Peyer's patch (tissue), 4 donors: ENCODE results near the gene MICAL1. TPM values are rescaled to one million over a fixed set of nuclear protein-coding genes. Genes with fewer than 3 reads are reported as not detected.
"Not testable (repeated sequence)": the region's sequence is repeated elsewhere in the genome, so short reads cannot be mapped to it uniquely, and the experiment has no call there.

Source experiments
- DNase-seq, 3 donors: peaks; one replicate each; pipeline ENCODE4 v3.0.0-alpha.2; 2017 to 2019
- H3K27ac ChIP-seq, 4 donors: fragments of 200-600 bp; sonication (generic); one replicate each; pipeline ENCODE4 v1.5.1; 2016 to 2019
- H3K27me3 ChIP-seq, 2 donors: fragments of 200-600 bp; sonication (generic); one replicate each; pipeline ENCODE4 v1.5.1; 2019
- H3K36me3 ChIP-seq, 3 donors: fragments of 200-600 bp; sonication (generic); one replicate each; pipeline ENCODE4 v1.5.1; 2016 to 2019
- H3K4me1 ChIP-seq, 4 donors: fragments of 200-600 bp; sonication (generic); one replicate each; pipeline ENCODE4 v1.5.1; 2016 to 2019
- H3K4me3 ChIP-seq, 4 donors: fragments of 200-600 bp; sonication (generic); 1 replicate in 3 of 4; 2 replicates in 1 of 4; pipeline ENCODE4 v1.5.1; 2016 to 2019; ENCODE audit warnings: mild to moderate bottlenecking in 1 of 4
- H3K9me3 ChIP-seq, 4 donors: fragments of 200-600 bp; sonication (generic); one replicate each; pipeline ENCODE4 v1.5.1; 2016 to 2019; ENCODE audit warnings: mild to moderate bottlenecking in 1 of 4
- POLR2A ChIP-seq, 2 donors: fragments of 450-650 bp; IDR thresholded peaks; one replicate each; pipeline ENCODE4 v1.5.1; 2017; ENCODE audit warnings: antibody characterized with exemption in 2 of 2, mild to moderate bottlenecking in 2 of 2, moderate library complexity in 2 of 2
- total RNA-seq, 4 donors: library from RNA; depleted of rRNA; stranded (reverse); fragments of >200 nt; gene quantifications; one replicate each; pipeline ENCODE4 v1.1.0, GENCODE V29; 2016
- TF ChIP-seq, protein P1 (sequence below), 6 experiments: fragments of 450-650 bp in 4 of 6; fragments of 200-600 bp in 2 of 6; sonication (generic) in 1 of 6; IDR thresholded peaks; one replicate each; pipeline ENCODE4 v1.5.1; 2017 to 2019; ENCODE audit warnings: antibody characterized with exemption in 6 of 6, mild to moderate bottlenecking in 3 of 6, moderate library complexity in 1 of 6

MICAL1 gene
- total RNA-seq, 4 donors from 2014 or later, result 154 to 291 (median 223) TPM

DNA sequence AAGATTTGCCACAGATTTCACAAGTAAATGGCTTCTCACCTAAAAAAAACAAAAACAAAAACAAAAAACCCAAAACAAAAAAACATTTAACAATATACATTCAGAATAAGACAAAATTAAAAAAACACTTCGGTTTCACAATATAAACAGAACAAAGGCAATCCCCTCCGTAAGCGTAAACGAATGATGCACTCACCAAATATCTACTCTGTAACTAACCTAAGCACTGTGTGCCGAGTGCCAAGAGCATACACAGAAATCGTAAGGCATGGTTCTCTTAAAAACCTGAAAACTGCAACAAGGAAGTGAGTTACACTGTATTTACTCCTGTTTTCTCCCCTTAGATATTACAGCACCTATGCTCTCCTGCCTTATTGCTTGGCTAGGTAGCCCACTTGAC is 12.1 kb upstream of the MICAL1 start:
- no peaks in the 10 kb centered on the region for H3K9me3 ChIP-seq
- no peak for DNase-seq
- TF ChIP-seq POLR2A (IDR thresholded peaks at IDR 0.05), result no peak
- TF ChIP-seq, protein P1, sequence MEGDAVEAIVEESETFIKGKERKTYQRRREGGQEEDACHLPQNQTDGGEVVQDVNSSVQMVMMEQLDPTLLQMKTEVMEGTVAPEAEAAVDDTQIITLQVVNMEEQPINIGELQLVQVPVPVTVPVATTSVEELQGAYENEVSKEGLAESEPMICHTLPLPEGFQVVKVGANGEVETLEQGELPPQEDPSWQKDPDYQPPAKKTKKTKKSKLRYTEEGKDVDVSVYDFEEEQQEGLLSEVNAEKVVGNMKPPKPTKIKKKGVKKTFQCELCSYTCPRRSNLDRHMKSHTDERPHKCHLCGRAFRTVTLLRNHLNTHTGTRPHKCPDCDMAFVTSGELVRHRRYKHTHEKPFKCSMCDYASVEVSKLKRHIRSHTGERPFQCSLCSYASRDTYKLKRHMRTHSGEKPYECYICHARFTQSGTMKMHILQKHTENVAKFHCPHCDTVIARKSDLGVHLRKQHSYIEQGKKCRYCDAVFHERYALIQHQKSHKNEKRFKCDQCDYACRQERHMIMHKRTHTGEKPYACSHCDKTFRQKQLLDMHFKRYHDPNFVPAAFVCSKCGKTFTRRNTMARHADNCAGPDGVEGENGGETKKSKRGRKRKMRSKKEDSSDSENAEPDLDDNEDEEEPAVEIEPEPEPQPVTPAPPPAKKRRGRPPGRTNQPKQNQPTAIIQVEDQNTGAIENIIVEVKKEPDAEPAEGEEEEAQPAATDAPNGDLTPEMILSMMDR (IDR thresholded peaks at IDR 0.05), result no peak
- H3K36me3 ChIP-seq, result peaks cover 0 to 60% (median 0%) of the 10 kb centered on the region in 3 donors
- peaks cover 0 to 12% (median 5%) of the 10 kb centered on the region in 4 donors for H3K4me1 ChIP-seq
- no peaks in the 10 kb centered on the region for H3K27me3 ChIP-seq
- H3K4me3 ChIP-seq, result no peak overlapping the region
- no peak overlapping the region for H3K27ac ChIP-seq

DNA sequence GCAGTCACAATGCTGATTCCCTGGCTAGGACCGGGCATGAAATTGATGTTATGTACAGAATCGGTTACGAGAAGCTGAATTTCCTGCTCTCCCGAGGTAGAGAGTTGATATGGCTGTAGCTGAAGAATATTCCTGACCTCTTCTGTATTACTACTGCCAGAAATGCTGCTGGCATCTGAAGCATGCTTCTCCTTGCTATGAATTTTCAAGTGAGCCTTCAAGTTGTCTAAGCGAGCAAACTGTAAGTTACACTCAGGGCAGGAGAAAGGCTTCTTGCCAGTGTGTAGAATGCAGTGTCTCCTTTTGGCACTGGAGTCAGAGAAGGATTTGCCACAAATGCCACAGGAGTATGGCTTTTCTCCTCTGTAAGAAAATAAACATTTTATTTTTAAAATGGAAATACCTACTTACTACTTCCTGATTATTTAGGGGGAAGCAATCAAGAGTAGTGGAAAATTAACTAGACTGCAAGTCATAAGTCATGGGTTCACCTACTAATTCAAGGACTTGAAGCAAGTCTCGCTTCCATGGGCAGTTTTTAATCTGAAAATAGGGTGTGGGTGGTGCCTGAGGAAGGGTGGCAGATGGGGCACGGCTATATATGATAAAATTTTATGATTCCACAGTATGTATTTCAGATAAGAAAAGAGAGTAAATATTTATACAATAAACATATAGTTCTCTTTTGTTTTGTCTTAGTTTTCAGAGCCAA is 10.8 kb upstream of the MICAL1 start:
- peak overlapping the region in 2 of 4 donors; percentile 58 to 64 for H3K27ac ChIP-seq
- no peaks in the 10 kb centered on the region for H3K9me3 ChIP-seq
- peaks cover 0 to 58% (median 0%) of the 10 kb centered on the region in 3 donors for H3K36me3 ChIP-seq
- no peak for DNase-seq
- H3K4me3 ChIP-seq, result no peak overlapping the region
- no peaks in the 10 kb centered on the region for H3K27me3 ChIP-seq
- peaks cover 0 to 12% (median 0%) of the 10 kb centered on the region in 4 donors for H3K4me1 ChIP-seq
- TF ChIP-seq POLR2A (IDR thresholded peaks at IDR 0.05), result no peak
- TF ChIP-seq, protein P1 (IDR thresholded peaks at IDR 0.05), result no peak

DNA sequence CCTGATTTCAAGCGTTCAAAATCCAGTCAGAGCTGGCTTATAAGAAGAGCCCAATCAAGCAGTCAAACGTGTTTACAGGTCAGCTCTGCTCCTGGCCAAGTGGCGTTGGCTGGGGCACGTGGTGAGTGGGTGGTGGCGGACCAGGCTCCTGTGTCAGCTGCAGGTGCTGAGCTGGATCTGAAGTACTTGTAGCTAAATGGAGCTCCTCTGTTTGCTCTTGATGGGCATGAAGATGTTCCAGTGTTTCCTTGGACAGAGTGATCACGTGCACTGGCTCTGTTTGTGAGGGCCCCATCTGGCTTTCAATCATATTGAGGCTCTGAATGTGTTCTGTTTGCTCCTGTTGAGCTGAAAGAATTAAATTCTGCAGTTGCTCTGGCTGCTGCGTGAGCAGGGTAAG is 10.2 kb upstream of the MICAL1 start:
- Histone ChIP-seq H3K4me3 (no peak overlapping the region), H3K27me3 (no peaks in the 10 kb centered on the region), H3K27ac (peak overlapping the region in 2 of 4 donors; percentile 58 to 64), H3K9me3 (no peaks in the 10 kb centered on the region), H3K36me3 (peaks cover 0 to 56% (median 0%) of the 10 kb centered on the region in 3 donors), H3K4me1 (peaks cover 0 to 12% (median 0%) of the 10 kb centered on the region in 4 donors)
- peak in 1 of 3 donors; percentile 67 for DNase-seq
- no peak for TF ChIP-seq POLR2A (IDR thresholded peaks at IDR 0.05)
- TF ChIP-seq, protein P1 (IDR thresholded peaks at IDR 0.05), result no peak

DNA sequence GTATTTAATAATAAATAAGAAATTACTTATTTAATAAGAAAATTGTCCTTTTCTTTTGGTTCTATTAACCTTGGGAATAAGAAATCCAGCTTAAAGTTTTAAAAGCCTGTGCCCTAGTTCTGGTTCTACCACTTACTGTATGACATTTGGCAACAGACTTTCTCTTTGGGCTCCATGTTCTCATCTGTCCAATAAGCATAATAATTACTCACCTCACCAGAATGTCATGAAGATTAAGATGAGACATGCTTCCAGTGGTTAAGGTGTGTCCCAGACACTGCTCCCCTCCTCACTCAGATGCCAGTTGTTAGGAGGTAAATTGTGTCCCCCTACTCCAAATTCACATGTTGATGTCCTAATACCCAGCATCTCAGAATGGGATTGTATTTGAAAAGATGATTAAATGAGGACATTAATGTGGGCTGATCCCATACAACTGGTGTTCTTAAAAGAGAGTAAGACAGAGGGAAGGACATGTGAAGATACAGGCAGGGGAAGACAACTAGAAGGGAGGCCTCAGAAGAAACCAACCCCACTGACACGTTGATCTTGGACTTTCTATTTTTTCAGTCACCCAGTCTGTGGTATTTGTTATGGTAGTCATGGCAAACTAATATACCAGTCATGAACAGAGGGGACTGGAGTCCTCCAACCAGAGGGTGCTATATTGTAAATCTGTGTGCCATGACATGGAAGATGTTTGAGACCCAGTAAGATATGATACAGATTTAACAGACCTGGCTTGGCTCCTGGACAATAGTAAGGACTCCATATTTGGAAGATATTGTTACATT is 6.4 kb upstream of the MICAL1 start:
- no peak overlapping the region for H3K27ac ChIP-seq
- H3K27me3 ChIP-seq, result no peaks in the 10 kb centered on the region
- DNase-seq, result no peak
- H3K4me1 ChIP-seq, result peaks cover 0 to 19% (median 8%) of the 10 kb centered on the region in 4 donors
- no peak overlapping the region for H3K4me3 ChIP-seq
- H3K9me3 ChIP-seq, result no peaks in the 10 kb centered on the region
- TF ChIP-seq POLR2A (IDR thresholded peaks at IDR 0.05), result no peak
- TF ChIP-seq, protein P1 (IDR thresholded peaks at IDR 0.05), result no peak
- H3K36me3 ChIP-seq, result peaks cover 0 to 37% (median 0%) of the 10 kb centered on the region in 3 donors

DNA sequence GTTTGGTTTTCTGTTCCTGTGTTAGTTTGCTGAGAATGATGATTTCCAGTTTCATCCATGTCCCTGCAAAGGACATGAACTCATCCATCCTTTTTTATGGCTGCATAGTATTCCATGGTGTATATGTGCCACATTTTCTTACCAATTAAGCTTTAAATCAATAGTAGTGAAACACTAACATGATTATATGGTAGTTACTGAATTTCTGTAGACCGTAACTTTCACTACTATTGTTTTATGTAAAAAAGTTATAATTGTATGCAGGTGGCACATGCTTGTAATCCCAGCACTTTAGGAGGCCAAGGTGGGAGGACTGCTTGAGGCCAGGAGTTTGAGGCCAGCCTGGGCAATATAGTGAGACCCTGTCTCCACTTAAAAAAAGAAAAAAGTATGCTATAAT is 5.6 kb upstream of the MICAL1 start:
- H3K4me3 ChIP-seq, DNase-seq, H3K9me3 ChIP-seq, H3K27ac ChIP-seq, H3K27me3 ChIP-seq: not testable (repeated sequence)
- peaks cover 0 to 18% (median 12%) of the 10 kb centered on the region in 4 donors for H3K4me1 ChIP-seq
- peaks cover 0 to 30% (median 0%) of the 10 kb centered on the region in 3 donors for H3K36me3 ChIP-seq
